ENCODE data around the gene BCKDK. TPM values are rescaled to one million over a fixed set of nuclear protein-coding genes. Genes with fewer than 3 reads are reported as not detected.

Gene BCKDK
- total RNA-seq, 1 donor from 2014 or later = 43.5 TPM

DNA sequence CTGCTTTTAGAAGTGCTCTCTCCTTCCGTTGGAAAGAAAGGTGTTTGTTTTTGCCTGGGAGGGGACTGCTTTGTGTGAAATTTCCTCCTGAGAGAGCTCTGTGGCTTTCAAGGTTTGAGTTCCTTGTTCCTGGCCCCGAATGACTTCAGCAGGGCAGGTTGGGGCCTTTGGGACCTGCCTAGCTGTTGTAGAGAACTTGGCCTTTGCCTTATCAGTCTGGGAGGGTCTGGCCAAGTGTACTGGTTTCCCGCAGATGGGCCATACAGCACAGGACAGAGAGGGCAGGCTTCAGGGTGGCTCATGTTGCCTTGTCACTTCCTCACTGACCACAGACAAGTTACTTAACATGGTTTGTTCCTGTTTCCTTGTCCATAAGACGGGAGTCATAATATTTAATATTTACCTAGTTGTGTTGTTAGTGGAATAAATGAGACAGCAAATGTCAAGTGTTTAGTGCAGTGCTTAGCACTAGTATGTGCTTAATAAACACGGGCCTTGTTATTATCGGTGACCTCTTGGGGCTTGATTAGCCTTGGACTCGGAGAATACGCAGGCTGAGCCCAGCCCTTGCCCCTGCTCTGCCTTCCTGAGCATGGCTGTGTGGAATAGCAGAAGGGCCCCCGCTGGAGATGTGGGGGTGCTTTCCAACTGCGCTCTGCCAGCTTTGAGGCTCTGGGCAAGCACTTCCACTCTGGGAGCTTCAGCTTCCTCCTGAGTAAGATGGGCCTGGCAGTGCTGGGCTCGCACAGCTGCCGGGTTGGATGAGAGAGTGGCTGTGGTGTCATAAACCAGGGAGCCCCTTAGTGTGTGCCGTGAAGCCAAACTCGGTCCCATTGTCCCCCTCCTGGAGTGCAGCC, 20.8 kb downstream of the BCKDK start:
- H3K4me1 Mint-ChIP-seq = peaks cover 6% of the 10 kb centered on the region
- H3K27ac Mint-ChIP-seq (ENCODE audit: unreplicated experiment) = no peak overlapping the region
- peaks cover under 1% of the 10 kb centered on the region for H3K27me3 Mint-ChIP-seq (ENCODE audit: low read depth)
- no peak for DNase-seq (ENCODE audit: low read depth, low spot score)
- TF ChIP-seq, protein P1, sequence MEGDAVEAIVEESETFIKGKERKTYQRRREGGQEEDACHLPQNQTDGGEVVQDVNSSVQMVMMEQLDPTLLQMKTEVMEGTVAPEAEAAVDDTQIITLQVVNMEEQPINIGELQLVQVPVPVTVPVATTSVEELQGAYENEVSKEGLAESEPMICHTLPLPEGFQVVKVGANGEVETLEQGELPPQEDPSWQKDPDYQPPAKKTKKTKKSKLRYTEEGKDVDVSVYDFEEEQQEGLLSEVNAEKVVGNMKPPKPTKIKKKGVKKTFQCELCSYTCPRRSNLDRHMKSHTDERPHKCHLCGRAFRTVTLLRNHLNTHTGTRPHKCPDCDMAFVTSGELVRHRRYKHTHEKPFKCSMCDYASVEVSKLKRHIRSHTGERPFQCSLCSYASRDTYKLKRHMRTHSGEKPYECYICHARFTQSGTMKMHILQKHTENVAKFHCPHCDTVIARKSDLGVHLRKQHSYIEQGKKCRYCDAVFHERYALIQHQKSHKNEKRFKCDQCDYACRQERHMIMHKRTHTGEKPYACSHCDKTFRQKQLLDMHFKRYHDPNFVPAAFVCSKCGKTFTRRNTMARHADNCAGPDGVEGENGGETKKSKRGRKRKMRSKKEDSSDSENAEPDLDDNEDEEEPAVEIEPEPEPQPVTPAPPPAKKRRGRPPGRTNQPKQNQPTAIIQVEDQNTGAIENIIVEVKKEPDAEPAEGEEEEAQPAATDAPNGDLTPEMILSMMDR (conservative IDR thresholded peaks at IDR 0.05) = no peak
- no peaks in the 10 kb centered on the region for H3K9me3 Mint-ChIP-seq
- H3K36me3 Mint-ChIP-seq (ENCODE audit: low read depth) = no peaks in the 10 kb centered on the region
- no peak overlapping the region for H3K4me3 Mint-ChIP-seq

GRCh38 chr16:31129568-31130335, 21.6 kb downstream of the BCKDK start:
- no peak for DNase-seq (ENCODE audit: low read depth, low spot score)
- no peak overlapping the region for H3K4me3 Mint-ChIP-seq
- H3K36me3 Mint-ChIP-seq (ENCODE audit: low read depth) = no peaks in the 10 kb centered on the region
- no peaks in the 10 kb centered on the region for H3K9me3 Mint-ChIP-seq
- H3K4me1 Mint-ChIP-seq = peaks cover 14% of the 10 kb centered on the region
- H3K27me3 Mint-ChIP-seq (ENCODE audit: low read depth) = peaks cover 5% of the 10 kb centered on the region
- H3K27ac Mint-ChIP-seq (ENCODE audit: unreplicated experiment) = no peak overlapping the region
- TF ChIP-seq, protein P1 (conservative IDR thresholded peaks at IDR 0.05) = no peak

GRCh38 chr16:31130336-31130891, 22.2 kb downstream of the BCKDK start:
- Mint-ChIP-seq H3K4me1 (peaks cover 14% of the 10 kb centered on the region), H3K4me3 (no peak overlapping the region), H3K27me3 (ENCODE audit: low read depth) (peaks cover 5% of the 10 kb centered on the region), H3K9me3 (no peaks in the 10 kb centered on the region), H3K27ac (ENCODE audit: unreplicated experiment) (no peak overlapping the region), H3K36me3 (ENCODE audit: low read depth) (no peaks in the 10 kb centered on the region)
- DNase-seq (ENCODE audit: low read depth, low spot score) = no peak
- TF ChIP-seq, protein P1 (conservative IDR thresholded peaks at IDR 0.05) = no peak

GRCh38 chr16:31130899-31131298, 22.7 kb downstream of the BCKDK start:
- peaks cover 8% of the 10 kb centered on the region for H3K27me3 Mint-ChIP-seq (ENCODE audit: low read depth)
- H3K36me3 Mint-ChIP-seq (ENCODE audit: low read depth) = no peaks in the 10 kb centered on the region

DNA sequence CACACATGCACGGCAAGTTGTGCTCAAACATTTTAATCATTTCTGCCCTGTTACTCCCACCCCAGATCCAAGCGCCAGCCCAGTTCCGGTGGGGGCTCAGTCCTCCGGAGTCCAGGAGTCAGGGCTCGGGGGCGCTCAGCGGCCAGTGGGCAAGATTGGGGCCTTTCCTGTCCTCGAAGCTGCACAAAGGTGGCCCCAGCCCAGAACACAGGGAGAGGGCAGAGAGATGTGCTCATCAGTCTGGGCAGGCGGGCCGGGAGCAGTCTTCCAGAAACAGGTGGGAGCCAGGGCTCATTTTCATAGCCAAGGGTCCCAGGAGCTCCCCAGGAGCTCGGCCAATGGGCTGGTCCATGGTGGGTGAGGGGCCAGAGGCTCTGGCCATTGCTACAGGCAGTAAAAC, 23.2 kb downstream of the BCKDK start:
- Mint-ChIP-seq H3K4me1 (peaks cover 21% of the 10 kb centered on the region), H3K9me3 (no peaks in the 10 kb centered on the region), H3K4me3 (no peak overlapping the region), H3K36me3 (ENCODE audit: low read depth) (no peaks in the 10 kb centered on the region), H3K27me3 (ENCODE audit: low read depth) (peaks cover 12% of the 10 kb centered on the region), H3K27ac (ENCODE audit: unreplicated experiment) (no peak overlapping the region)
- no peak for DNase-seq (ENCODE audit: low read depth, low spot score)
- TF ChIP-seq, protein P1 (conservative IDR thresholded peaks at IDR 0.05) = no peak

More at GRCh38 chr16:31130899-31131298, 22.7 kb downstream of the BCKDK start:
- DNase-seq (ENCODE audit: low read depth, low spot score) = no peak
- Mint-ChIP-seq H3K4me3 (no peak overlapping the region), H3K9me3 (no peaks in the 10 kb centered on the region), H3K27ac (ENCODE audit: unreplicated experiment) (no peak overlapping the region), H3K4me1 (peaks cover 17% of the 10 kb centered on the region)
- TF ChIP-seq, protein P1 (conservative IDR thresholded peaks at IDR 0.05) = no peak

All from neural crest cell (in vitro differentiated cells).